Keratinocyte (primary cell): ENCODE measurements around the gene SFXN2.

ENCODE experiments used
- EZH2 ChIP-seq: IDR thresholded peaks from one replicate; pipeline ENCODE4 v1.6.1; 2012; ENCODE audit warnings: inconsistent platforms, mild to moderate bottlenecking, low read length, moderate library complexity
- TF ChIP-seq, protein P1 (sequence below), 3 experiments: IDR thresholded peaks in 1 of 3; conservative IDR thresholded peaks in 1 of 3; optimal IDR thresholded peaks in 1 of 3; 2 replicates in 2 of 3; 3 replicates in 1 of 3; pipeline versions ENCODE3 to v1.5.1; 2011; ENCODE audit warnings: low read length in 3 of 3, mild to moderate bottlenecking in 3 of 3, moderate library complexity in 2 of 3, control low read depth in 1 of 3, inconsistent platforms in 1 of 3; ENCODE audit not compliant: insufficient read depth in 2 of 3; ENCODE audit errors: extremely low read depth in 1 of 3

DNA sequence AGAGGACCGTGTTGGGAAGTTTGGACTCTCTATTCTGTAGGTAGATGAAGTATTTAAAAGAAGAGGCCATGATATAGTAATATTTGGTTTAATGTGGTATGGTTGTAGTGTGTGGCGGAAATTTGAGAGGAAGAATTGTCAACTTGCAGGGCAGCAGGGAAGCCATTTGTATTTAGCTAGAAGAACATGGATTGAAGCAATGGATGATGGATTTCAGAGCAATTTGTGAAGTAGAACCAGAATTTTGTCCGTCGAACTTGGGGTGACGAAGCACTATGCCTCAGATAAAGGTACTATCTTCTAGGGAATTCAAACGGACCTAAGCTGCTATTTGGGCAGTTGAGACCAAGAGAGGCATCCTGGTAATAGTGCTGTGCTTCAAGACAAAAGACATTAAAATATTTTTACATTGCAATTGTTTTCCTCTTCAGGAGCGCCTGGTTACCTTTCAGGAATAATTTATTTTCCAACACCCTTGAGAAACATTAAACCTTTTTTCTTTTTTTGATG is 28.7 kb downstream of the SFXN2 start:
- TF ChIP-seq, protein P1, sequence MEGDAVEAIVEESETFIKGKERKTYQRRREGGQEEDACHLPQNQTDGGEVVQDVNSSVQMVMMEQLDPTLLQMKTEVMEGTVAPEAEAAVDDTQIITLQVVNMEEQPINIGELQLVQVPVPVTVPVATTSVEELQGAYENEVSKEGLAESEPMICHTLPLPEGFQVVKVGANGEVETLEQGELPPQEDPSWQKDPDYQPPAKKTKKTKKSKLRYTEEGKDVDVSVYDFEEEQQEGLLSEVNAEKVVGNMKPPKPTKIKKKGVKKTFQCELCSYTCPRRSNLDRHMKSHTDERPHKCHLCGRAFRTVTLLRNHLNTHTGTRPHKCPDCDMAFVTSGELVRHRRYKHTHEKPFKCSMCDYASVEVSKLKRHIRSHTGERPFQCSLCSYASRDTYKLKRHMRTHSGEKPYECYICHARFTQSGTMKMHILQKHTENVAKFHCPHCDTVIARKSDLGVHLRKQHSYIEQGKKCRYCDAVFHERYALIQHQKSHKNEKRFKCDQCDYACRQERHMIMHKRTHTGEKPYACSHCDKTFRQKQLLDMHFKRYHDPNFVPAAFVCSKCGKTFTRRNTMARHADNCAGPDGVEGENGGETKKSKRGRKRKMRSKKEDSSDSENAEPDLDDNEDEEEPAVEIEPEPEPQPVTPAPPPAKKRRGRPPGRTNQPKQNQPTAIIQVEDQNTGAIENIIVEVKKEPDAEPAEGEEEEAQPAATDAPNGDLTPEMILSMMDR (optimal IDR thresholded peaks at IDR 0.05 in 1 of 3, IDR thresholded peaks at IDR 0.05 in 1 of 3, conservative IDR thresholded peaks at IDR 0.05 in 1 of 3; ENCODE audit: extremely low read depth in 1 of 3, insufficient read depth in 2 of 3, low read length in 3 of 3): no peak
- no peak for TF ChIP-seq EZH2
